Amniotic epithelial cell (primary cell): ENCODE measurements around the gene AZU1.
"Not testable (repeated sequence)": the region's sequence is repeated elsewhere in the genome, so short reads cannot be mapped to it uniquely, and the experiment has no call there.

Source experiments
- DNase-seq: peaks from one replicate; pipeline ENCODE4 v3.0.0-alpha.2; 2010; ENCODE audit warnings: low read depth

Gene AZU1

DNA sequence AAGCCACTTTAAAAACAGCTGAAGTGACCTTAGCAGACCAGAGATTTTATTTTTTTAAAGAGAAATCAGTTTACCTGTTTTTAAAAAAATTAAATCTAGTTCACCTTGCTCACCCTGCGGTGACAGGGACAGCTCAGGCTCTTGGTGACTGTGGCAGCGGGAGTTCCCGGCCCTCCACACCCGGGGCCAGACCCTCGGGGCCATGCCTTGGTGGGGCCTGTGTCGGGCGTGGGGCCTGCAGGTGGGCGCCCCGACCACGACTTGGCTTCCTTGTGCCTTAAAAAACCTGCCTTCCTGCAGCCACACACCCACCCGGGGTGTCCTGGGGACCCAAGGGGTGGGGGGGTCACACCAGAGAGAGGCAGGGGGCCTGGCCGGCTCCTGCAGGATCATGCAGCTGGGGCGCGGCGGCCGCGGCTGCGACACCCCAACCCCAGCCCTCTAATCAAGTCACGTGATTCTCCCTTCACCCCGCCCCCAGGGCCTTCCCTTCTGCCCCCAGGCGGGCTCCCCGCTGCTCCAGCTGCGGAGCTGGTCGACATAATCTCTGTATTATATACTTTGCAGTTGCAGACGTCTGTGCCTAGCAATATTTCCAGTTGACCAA lies 16.7 kb upstream of the AZU1 start:
- DNase-seq = no peak

DNA sequence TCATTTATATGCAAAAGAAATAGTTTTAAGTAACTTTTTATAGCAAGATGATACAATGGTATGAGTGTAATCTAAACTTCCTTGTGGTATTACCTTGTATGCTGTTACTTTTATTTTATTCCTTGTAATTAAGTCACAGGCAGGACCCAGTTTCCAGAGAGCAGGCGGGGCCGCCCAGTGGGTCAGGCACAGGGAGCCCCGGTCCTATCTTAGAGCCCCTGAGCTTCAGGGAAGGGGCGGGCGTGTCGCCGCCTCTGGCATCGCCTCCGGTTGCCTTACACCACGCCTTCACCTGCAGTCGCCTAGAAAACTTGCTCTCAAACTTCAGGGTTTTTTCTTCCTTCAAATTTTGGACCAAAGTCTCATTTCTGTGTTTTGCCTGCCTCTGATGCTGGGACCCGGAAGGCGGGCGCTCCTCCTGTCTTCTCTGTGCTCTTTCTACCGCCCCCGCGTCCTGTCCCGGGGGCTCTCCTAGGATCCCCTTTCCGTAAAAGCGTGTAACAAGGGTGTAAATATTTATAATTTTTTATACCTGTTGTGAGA lies 16.1 kb upstream of the AZU1 start:
- DNase-seq = no peak

DNA sequence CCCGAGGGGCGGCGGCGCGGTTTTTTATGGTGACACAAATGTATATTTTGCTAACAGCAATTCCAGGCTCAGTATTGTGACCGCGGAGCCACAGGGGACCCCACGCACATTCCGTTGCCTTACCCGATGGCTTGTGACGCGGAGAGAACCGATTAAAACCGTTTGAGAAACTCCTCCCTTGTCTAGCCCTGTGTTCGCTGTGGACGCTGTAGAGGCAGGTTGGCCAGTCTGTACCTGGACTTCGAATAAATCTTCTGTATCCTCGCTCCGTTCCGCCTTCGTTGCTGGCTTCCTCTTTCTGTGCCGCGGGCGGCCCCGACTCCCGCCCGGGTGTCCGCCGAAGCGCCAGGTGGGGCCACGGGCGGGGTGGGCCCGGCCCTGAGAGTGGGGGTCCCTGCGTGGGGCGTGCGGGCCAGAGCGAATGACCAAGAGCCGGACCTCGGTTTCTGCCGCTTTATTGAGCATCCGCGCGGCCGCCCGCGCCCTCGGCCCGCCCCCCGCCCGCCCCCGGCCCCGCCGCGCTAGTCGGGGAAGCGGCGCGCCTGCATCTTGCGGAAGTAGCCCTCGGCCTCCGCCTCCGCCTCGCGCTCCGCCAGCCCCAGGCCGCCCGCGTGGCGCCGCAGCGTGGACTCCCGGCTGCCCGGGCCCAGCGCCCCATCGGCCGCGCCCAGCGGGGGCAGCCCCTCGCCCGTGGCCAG lies 15.4 kb upstream of the AZU1 start:
- no peak for DNase-seq

DNA sequence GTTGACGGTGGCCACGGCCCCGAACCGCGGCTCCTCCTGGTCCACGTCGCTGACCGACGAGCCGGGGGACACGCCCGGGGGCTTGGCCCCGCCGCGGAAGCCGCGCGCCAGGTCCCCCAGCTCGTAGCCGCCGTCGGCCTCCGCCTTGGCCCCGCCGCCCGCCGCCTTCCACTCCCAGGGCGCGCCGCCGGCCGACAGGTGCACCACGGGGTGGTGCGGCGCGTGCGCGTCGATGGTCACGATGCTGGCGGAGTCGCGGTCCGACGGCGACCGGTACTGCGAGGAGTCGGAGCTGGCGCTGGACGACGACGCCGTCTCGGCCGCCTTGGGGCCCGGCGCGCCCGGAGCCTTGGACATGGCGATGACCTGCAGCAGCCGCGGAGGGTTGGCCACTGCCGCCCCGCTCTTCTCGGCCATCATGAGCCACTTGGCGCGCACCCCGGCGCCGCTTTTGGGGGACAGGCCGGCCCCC lies 14.9 kb upstream of the AZU1 start:
- no peak for DNase-seq

DNA sequence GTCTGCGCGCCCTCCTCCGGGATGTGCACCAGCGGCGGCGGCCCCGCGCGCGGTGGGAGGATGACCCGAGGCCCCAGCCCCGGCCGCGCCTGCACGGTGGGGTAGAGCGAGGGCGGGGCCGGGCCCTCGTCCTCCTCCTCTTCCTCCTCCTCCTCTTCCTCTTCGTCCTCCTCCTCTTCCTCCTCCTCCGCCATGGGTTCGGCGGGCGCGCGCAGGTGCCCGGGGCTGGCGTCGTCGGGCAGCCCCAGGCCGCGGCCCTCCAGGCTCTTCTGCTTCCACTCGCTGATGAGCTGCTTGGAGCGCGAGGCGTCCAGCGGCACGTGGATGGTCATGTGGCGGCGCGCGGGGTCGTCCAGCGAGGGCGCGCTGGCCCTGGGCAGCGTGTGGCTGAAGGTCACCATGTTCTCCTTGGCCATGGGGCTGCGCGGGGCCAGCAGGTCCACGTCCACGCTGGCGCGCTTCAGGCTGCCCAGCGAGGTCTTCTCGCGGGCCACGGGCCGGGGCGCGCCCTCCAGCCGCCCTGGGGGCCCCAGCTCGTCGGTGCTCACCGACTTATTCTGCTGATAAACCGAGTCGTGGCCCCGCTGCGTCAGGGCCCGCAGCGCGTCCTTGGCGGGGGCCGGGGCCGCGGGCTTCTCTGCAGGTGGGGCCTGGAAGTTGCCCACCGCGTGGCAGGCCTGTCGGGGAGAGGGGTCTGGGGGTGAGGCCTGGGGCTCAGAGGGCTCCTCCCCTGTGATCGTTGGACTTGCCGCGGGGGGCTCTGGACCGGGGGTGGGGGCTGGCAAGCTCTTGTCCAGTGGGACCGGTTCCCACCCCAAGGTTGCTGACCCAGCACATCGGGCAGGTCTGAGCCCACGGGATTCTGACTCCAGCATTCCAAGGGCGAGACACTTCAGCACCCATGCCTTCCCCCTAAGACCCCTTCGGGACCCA lies 14.2 kb upstream of the AZU1 start:
- DNase-seq = no peak

DNA sequence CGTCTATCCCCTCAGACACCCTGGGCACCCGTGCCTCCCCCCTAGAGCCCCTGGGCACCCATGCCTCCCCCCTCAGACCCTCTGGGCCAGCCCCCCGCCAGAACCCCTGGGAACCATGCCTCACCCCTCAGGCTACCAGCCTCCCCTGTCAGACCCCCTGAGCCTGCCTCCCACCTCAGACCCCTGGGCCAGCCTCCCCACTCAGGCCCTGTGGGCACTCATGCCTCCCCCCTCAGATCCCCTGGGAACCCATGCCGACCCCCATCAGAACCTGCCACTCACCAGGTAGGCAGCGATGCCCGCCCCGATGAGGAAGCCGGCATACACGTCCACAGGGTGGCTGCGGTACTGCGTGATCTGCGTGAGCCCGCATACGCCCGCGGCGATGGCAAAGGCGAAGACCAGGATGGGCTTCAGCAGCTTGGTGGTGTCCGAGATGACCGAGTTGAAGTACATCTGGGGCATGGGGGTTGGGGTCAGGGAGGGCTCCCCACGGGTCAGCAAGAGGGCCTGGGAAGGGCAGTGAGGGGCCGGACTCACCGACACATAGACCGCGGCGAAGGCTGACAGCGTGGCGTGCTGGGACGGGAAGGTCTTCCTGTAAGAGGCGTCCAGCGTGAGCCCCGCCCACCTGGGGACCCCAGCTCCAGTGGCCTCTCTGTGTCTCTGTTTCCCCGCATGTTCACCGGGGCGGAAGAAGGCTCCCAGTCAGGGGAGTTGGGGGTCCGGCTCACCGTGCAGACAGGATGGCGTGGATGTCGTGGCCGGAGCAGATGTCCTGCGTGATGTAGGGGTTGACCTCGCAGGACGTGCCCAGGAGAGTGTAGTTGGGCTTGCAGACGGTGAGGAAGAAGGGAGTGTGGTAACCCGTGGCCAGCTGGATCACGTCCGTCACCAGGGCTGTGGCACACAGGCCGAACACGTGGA lies 13.2 kb upstream of the AZU1 start:
- DNase-seq = no peak

DNA sequence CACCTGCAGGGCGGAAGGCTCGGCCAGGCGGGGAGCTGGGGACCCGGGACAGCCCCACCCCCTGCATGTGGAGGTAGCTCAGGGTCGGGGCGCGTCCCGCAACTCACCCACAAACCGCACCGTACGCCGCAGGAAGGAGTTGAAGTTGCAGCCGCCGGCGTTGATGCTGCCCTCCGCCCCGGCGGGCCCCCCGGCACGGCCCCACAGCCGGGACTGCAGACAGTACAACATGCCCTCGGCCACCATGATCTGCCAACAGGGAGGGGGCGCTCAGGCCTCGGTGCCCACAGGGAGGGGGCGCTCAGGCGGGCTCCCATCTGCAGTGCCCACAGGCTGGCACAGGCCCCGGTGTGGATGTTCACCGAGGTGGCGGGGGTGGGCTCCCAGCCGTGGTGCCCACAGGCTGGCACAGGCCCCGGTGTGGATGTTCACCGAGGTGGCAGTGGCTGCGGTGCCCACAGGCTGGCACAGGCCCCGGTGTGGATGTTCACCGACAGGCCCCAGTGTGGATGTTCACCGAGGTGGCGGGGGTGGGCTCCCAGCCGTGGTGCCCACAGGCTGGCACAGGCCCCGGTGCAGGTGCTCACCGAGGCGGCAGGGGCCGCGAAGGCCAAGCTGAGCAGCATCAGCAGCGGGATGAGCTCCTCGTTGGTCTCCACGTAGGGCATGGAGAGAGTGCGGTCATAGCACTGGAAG lies 12.4 kb upstream of the AZU1 start:
- no peak for DNase-seq

DNA sequence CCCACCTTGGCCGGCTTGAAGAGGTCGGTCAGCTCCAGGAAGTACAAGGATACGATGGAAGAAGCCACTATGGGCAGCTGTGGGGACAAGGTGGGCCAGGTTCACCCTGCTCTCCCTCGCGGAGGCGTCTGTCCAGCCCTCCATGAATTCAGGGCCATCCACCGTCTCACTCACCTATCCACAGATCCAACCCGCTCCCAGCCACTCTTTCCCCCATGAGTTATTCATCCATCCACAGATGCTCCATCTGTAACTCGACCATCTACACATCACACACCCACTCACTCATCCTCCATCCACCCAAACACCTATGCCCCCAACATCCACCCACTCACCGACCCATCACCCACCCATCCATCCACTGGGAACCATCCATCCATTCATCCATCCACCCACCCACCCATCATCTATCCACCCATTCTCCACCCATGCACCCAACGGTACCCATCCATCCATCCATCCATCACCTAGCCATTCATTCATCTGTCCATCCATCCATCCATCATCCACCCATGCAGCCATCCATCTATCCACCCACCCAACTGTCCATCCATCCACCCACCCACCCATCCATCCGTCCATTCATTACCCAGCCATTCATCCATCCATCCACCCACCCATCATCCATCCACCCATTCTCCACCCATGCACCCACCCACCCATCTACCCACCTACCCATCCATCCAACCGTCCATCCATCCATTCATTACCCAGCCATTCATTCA lies 11.7 kb upstream of the AZU1 start:
- DNase-seq = no peak

DNA sequence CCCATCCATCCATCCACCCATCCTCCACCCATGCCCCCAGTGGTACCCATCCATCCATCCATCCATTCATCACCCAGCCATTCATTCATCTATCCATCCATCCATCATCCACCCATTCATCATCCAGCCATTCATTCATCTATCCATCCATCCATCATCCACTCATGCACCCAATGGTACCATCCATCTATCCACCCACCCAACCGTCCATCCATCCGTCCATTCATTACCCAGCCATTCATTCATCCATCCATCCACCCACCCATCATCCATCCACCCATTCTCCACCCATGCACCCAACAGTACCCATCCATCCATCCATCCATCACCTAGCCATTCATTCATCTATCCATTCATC lies 11.2 kb upstream of the AZU1 start:
- no peak for DNase-seq

DNA sequence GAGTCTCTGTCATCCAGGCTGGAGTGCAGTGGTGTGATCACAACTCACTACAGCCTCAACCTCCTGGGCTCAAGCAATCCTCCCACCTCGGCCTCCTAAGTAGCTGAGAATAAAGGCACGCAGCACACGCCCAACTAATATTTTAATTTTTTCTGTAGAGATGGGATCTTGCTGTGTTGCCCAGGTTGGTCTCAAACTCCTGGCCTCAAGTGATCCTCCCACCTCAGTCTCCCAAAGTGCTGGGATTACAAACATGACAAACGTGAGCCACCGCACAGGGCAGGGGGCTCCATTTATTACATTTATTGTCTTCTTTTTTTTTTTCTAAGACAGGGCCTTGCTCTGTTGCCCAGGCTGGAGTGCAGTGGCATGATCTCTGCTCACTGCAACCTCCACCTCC lies 7.4 kb upstream of the AZU1 start:
- DNase-seq = not testable (repeated sequence)

DNA sequence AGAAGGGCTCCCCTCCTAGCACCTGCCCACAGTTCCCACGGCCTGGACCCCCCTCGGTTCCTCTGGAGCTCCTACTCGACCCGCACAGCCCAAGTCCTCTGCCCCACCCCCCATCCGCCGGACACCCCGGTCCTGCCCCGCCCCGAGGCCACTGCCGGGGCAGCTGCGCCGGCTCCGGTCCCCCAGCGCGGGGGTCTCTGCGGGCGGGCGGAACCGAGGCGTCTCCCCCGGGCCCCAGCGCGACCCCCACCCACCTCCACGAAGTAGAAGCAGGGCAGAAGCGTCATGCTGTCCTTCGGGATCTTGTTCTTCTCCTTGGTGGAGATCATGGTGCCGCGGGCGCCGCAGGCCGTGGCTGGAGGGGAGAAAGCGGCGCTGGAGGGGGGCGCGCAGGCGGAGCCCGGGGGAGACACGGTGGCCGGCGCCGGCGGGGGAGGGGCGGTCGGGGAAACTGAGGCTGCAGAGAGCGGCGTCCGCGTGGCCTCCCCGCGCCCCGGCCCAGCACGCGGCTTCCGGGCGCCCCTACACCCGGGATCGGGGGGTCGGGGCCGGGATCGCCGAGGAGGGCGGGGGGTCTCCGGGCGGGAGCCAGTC lies 6.3 kb upstream of the AZU1 start:
- DNase-seq = no peak

DNA sequence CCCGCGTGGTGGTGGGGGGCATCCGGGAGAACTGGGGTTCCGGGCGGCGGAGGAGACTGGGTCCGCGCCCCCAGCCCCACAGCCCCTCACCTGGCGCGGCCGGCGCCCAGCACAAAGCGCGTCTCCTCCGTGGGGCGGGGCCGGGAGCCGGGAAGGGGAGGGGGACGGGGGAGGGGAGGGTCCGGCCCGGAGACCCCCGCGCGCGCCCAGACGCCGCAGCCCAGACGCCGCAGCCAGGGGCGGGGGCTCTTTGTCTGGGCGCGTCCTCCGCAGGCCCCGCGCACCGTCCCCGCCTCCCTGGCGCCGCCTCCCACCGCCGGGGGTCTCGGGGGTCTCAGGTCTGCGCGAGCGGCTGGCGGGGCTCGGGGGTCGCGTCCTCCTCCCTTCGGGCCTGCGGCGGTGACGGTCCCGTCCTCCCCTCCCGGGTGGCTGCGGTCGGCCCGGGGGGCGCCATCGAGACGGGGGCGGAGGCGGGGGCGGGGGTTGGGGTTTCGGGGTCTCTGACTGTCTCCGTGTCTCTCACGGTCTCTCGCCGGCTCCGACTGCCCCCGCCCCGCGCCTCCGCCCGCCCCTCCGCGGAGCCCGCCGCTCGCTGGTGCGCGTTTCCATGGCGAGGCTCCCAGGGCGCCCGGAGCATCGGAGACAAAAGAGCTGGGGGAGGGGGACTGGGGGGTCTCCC lies 5.7 kb upstream of the AZU1 start, which contains the start of gene PLPPR3:
TSS of gene PLPPR3 (minus strand) at position 131 of the 679 bp plus-strand sequence. CDS start 396 bp downstream, outside the sequence.
- no peak for DNase-seq

DNA sequence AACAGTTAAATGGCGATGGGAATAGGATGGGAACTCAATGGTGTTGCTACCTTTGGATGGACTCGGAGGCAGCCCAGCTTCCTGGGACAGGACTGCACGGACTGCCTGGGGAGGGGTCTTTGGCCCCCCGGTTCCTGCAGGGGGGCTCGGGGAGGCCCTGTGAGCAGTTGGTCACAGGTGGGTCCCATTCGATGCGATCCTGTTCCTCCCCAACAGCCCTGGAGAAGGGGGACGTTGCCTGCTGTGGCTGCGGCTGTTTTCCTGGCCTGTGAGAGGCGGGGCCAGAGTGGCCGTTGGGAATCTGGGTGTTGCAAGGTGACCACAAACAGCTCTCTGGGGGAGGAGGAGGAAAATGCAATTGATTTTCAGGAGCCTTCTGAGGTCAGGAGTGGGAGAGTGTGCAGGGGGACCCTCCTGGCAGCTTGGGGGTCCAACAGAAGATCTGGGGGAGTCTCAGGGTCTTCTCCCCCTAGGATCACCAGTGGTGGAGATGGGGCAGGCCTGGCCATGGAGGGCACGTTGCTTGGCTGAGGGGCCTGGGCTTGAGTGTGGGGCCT lies 4.0 kb upstream of the AZU1 start:
- DNase-seq = peak; percentile 61

DNA sequence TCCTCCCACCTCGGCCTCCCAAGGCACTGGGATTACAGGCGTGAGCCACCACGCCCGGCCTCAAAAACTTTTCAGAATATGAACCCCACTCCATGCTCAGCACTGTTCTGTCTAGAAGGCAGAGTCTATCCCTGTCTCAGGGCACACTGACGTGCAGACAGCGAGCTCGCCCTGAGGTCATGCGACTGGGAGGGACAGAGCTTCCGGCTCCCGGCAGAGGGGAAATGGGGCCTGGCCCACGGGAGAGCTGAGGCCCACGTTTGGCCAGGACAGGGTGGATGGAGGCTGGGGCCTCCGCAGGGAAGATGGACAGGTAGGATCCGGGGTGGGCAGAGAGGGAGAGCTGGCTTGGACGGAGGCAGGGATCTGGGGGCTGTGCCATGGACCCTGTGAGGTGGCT lies 2.8 kb upstream of the AZU1 start:
- DNase-seq = no peak

DNA sequence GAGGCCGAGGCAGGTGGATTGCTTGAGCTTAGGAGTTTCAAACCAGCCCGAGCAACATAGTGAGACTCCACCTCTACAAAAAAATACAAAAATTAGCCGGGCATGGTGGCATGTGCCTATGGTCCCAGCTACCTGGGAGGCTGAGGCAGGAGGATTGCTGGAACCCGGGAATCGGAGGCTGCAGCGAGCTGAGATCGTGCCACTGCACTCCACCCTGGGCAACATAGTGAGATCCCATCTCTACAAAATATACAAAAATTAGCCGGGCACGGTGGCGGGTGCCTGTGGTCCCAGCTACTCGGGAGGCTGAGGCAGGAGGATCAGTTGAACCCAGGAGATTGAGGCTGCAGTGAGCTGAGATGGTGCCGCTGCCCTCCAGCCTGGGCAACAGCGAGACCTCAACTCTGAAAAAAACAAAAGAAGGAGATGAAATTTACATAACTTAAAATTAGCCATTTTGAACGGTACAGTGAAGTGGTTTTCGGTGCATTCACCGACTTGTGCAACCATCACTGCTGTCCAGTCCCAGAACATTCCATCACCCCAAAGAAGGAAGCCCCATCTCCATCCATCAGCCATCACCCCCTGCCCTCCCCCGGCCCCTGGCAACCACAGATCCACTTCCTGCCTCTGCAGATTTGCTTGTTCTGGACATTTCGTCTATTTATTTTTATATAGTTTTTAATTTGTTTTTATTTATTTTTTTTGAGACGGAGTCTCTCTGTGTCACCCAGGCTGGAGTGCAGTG lies 1.6 kb upstream of the AZU1 start:
- DNase-seq = peak; percentile 61

DNA sequence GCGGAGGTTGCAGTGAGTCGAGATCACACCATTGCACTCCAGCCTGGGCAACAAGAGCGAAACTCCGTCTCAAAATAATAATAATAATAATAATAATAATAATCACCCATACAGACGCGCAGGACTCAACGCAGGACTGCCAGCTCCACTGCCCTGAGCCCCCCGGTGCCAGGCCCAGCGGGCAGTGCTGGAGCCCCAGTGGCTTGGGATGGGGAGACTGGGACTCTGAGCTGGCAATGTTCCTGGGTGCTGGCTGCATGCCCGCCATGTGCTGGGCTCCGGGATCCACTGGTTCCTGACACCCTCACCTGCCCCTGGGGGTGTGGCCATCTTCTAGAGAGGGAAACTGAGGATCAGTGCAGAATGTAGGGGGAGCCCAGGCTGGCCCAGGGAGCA lies 325 bp upstream of the AZU1 start:
- DNase-seq = no peak

DNA sequence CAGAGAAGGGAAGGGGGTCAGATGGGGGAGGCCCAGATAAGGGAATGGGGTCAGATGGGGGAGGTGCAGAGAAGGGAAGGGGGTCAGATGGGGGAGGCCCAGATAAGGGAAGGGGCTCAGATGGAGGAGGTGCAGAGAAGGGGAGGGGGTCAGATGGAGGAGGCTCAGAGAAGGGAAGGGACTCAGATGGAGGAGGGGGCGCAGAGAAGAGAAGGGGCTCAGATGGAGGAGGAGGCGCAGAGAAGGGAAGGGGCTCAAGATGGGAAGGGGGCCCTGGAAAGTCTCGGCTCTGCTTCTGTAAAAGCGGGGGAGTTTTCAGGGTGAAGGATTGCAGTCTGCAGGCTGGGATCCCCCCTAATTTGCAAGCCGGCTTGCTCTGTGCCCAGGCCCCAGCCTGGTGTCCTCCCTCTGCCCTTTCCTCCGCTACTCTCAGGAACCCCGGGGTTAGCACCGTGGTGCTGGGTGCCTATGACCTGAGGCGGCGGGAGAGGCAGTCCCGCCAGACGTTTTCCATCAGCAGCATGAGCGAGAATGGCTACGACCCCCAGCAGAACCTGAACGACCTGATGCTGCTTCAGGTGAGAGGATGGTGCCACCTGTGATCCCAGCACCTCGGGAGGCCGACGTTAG lies 1.6 kb downstream of the AZU1 start:
- no peak for DNase-seq
